Activated CD8-positive, alpha-beta memory T cell treated with anti-CD3 and anti-CD28 coated beads, Interleukin-2, amount 10 ng/mL, durations not matched to agents 7 days and 5 days (primary cell): ENCODE data around the gene PROSER1. TPM values are rescaled to one million over a fixed set of nuclear protein-coding genes. Genes with fewer than 3 reads are reported as not detected.
A peak's percentile ranks its signal among the peaks of the same experiment; 100 is the strongest.
"Not testable (repeated sequence)": the region's sequence is repeated elsewhere in the genome, so short reads cannot be mapped to it uniquely, and the experiment has no call there.

Experiments used
- ATAC-seq: fragments of 150-1000 bp; cut with Tn5 transposase; one replicate; pipeline ENCODE4 v1.10.0; 2021; ENCODE audit warnings: moderate library complexity
- CTCF ChIA-PET: fragments of 350-600 bp; sonication (Branson Sonifier 250); formaldehyde crosslinking; loops from one replicate; lab custom pipeline; 2021; ENCODE audit warnings: antibody characterized with exemption; lab: Charles Lee
- DNase-seq: peaks from one replicate; pipeline ENCODE4 v3.0.0-alpha.2; 2020
- H3K27ac Mint-ChIP-seq: one replicate; pipeline ENCODE4 v1.8.0; 2021; ENCODE audit warnings: mild to moderate bottlenecking, mixed read lengths
- H3K27me3 Mint-ChIP-seq: one replicate; pipeline ENCODE4 v1.8.0; 2021; ENCODE audit warnings: mixed read lengths
- H3K36me3 Mint-ChIP-seq: one replicate; pipeline ENCODE4 v1.8.0; 2021; ENCODE audit warnings: mild to moderate bottlenecking, mixed read lengths
- H3K4me1 Mint-ChIP-seq: one replicate; pipeline ENCODE4 v1.8.0; 2021; ENCODE audit warnings: mixed read lengths
- H3K4me3 Mint-ChIP-seq: one replicate; pipeline ENCODE4 v1.8.0; 2021; ENCODE audit warnings: mild to moderate bottlenecking, moderate library complexity, mixed read lengths
- H3K9me3 Mint-ChIP-seq: one replicate; pipeline ENCODE4 v1.8.0; 2022; ENCODE audit warnings: low read depth, mixed read lengths
- total RNA-seq, 2 experiments: library from RNA; stranded (reverse); gene quantifications; one replicate each; pipeline ENCODE4 v1.2.3, GENCODE V29; 2021

PROSER1 gene
- total RNA-seq, 2 experiments from 2014 or later, result 65.0 to 89.2 TPM

DNA sequence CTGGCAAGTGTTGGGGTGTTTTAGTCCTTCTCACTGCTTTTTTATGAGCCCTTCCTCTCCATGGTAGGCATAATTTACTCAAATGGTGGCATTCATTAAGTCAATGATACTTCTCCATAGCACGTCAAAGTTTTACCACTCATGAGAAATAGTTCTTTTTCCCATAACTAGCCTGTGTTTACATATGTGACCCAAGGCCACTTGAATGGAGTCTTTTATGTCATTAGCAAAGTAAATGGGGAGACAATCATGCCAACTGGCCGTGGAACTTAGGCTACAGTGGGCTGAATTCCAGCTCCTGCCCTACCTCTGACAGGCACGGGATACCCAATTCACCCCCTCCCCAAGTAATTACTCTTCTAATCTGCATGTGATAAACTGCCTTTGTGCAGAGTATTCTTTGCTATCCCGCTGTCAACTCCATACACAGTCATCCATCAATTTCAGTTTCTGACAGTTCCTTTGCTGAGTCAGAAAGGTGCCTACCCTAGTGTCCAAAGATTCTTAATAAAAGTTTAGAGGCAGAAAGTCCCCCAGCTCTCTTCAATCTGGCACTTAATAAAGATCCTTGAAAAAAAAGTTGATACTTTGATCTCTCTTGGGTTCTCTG lies 16.9 kb downstream of the PROSER1 start:
- no peaks in the 10 kb centered on the region for H3K27me3 Mint-ChIP-seq
- ATAC-seq (no peak), DNase-seq (no peak)
- CTCF ChIA-PET, result interaction anchor here (2.4 kb wide), 1 partner anchor 17 kb away, joined by 7 read pairs; the partner anchor contains the start of genes NHLRC3 and PROSER1
- no peak overlapping the region for H3K4me3 Mint-ChIP-seq
- peaks cover 21% of the 10 kb centered on the region for H3K4me1 Mint-ChIP-seq
- H3K36me3 Mint-ChIP-seq, result peaks cover 43% of the 10 kb centered on the region
- H3K27ac Mint-ChIP-seq, result no peak overlapping the region
- no peaks in the 10 kb centered on the region for H3K9me3 Mint-ChIP-seq

DNA sequence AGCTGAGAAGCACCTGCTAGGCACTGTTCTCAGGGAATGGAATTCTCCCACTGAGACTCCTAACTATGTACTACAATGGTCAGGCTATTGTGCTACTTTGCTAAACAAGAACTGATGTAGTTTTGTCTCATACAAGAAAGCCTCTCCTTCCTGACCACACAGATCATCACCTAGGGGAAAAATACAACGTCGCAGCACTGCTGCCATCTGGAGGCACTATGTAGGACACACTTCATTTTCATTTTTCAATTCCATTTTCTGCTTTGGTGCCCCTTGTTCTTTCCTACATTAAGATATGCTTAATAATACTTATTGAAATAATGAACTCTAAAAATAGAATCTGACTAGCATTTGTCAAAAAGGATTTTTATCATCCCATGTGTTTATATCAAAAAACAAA lies 21.1 kb downstream of the PROSER1 start:
- Mint-ChIP-seq H3K4me1 (peaks cover 21% of the 10 kb centered on the region), H3K27me3 (no peaks in the 10 kb centered on the region), H3K4me3 (no peak overlapping the region), H3K27ac (peak overlapping the region; percentile 72), H3K36me3 (peaks cover 56% of the 10 kb centered on the region), H3K9me3 (no peaks in the 10 kb centered on the region)
- ATAC-seq, result peak; percentile 75
- DNase-seq, result peak; percentile 60
- CTCF ChIA-PET, result interaction anchor here (0.6 to 1.6 kb wide), 4 partner anchors 13 to 82 kb away, joined by 3 to 4 read pairs (median 4); no protein-coding TSS in a partner anchor

DNA sequence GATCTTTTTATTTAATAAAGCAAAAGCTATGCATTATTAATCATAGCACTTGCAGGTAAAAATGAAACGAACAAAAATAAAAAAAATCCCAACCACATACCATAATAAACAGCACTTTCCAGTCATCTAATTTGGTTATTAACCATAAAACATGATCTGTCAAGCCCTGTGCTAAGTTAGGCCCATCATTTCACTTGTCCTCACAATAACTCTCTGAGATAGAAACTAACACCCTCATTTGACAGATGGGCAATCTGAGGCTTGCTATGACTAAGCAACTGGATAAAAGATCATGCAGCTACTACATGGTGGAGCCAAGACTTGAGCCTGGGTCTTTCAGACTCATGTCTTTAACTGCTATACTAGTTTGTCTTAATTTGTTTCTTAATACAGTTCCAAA lies 21.8 kb downstream of the PROSER1 start:
- peak; percentile 88 for ATAC-seq
- H3K27ac Mint-ChIP-seq, result peak overlapping the region; percentile 72
- no peaks in the 10 kb centered on the region for H3K27me3 Mint-ChIP-seq
- CTCF ChIA-PET, result interaction anchor here (0.8 to 1.6 kb wide), 4 partner anchors 14 to 35 kb away, joined by 3 to 4 read pairs (median 3); partner anchors contain the start of genes NHLRC3 and PROSER1
- H3K36me3 Mint-ChIP-seq, result peaks cover 56% of the 10 kb centered on the region
- no peak overlapping the region for H3K4me3 Mint-ChIP-seq
- peaks cover 21% of the 10 kb centered on the region for H3K4me1 Mint-ChIP-seq
- H3K9me3 Mint-ChIP-seq, result no peaks in the 10 kb centered on the region
- DNase-seq, result no peak

DNA sequence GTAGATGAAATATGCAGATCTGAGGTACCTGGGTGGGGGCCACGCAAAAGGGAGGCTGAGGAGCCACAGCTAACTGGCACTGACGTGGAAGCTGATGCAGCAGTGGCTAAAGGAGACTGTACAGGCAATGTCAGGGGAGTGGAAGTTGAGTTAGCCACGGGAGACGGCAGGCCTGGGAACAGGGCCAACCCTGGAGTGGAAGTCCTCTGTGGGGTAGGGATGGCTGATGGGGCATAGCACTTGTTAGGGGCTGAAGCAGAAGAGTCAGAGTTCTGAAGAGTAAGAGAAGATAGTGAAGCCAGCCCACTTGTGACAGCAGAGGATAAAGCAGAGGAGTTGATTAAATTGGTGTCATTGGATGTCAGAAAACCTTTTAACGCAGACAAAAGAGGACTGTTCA lies 24.4 kb downstream of the PROSER1 start:
- H3K9me3 Mint-ChIP-seq, result no peaks in the 10 kb centered on the region
- peaks cover 65% of the 10 kb centered on the region for H3K36me3 Mint-ChIP-seq
- no peak for DNase-seq
- no peak for ATAC-seq
- H3K4me1 Mint-ChIP-seq, result peaks cover 17% of the 10 kb centered on the region
- no peaks in the 10 kb centered on the region for H3K27me3 Mint-ChIP-seq
- H3K4me3 Mint-ChIP-seq, result no peak overlapping the region
- no peak overlapping the region for H3K27ac Mint-ChIP-seq
- CTCF ChIA-PET, result no interaction called here

DNA sequence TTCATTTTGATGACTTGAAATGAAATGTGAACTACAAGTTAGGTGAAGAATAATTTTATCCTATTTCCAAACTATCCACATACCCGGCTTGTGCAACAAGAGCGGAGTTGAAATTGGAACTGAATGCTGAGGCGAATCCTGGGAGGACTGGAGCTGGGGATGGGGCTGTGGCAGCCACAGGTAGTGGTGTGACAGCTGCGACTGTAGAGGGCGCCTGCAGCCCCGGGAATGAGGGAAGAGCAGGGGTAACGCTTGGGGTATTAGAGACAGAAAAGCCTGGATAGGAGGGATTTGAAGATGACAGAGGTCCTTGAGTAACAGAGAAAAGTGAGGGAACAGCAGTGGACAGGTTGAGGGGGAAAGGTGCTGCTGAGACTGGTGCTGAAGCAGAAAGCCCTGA lies 25.3 kb downstream of the PROSER1 start:
- no peak for DNase-seq
- H3K9me3 Mint-ChIP-seq, result no peaks in the 10 kb centered on the region
- peaks cover 67% of the 10 kb centered on the region for H3K36me3 Mint-ChIP-seq
- CTCF ChIA-PET, result no interaction called here
- no peak overlapping the region for H3K27ac Mint-ChIP-seq
- peaks cover 9% of the 10 kb centered on the region for H3K4me1 Mint-ChIP-seq
- no peaks in the 10 kb centered on the region for H3K27me3 Mint-ChIP-seq
- no peak overlapping the region for H3K4me3 Mint-ChIP-seq
- no peak for ATAC-seq

DNA sequence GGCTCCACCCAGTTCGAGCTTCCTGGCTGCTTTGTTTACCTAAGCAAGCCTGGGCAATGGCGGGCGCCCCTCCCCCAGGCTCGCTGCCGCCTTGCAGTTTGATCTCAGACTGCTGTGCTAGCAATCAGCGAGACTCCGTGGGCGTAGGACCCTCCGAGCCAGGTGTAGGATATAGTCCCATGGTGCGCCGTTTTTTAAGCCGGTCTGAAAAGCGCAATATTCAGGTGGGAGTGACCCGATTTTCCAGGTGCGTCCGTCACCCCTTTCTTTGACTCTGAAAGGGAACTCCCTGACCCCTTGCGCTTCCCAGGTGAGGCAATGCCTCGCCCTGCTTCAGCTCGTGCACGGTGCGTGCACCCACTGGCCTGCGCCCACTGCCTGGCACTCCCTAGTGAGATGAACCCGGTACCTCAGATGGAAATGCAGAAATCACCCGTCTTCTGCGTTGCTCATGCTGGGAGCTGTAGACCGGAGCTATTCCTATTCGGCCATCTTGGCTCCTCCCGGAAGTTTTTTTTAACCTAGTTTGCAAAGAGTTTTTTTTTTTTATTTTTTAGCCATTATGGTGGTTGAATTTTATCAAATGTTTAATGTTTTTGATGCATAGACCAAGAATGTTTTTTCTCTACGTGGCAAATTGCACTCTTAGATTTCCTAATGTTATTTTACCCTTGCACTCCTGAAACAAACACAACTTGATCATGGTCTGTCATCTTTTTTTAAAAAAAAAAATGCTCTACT lies 31.3 kb downstream of the PROSER1 start:
- DNase-seq, ATAC-seq, H3K27ac Mint-ChIP-seq, H3K4me3 Mint-ChIP-seq, H3K9me3 Mint-ChIP-seq, H3K4me1 Mint-ChIP-seq, H3K27me3 Mint-ChIP-seq, CTCF ChIA-PET: not testable (repeated sequence)
- H3K36me3 Mint-ChIP-seq, result peaks cover 31% of the 10 kb centered on the region

DNA sequence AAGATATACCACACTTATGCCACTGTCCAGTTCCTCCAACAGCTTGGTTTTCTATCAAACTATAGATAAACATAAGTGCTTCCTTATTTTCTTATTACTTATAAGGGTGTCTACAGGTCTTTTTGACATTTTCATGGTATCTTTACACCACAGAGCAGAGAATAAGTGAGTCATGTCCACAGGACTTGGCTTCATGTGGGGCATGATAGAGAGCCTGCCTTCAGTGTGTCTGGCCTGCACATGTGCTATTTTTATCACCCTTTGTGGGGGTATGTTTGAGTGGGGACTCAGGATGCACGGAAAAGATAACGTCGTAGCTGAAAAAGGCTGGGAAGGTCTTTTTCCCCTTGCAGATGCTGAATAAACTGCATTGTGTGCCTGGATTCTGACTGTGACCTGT lies 39.1 kb downstream of the PROSER1 start:
- H3K9me3 Mint-ChIP-seq, result no peaks in the 10 kb centered on the region
- no peak overlapping the region for H3K4me3 Mint-ChIP-seq
- no peaks in the 10 kb centered on the region for H3K36me3 Mint-ChIP-seq
- no peaks in the 10 kb centered on the region for H3K27me3 Mint-ChIP-seq
- H3K4me1 Mint-ChIP-seq, result no peaks in the 10 kb centered on the region
- no peak for ATAC-seq
- DNase-seq, result no peak
- no peak overlapping the region for H3K27ac Mint-ChIP-seq
- CTCF ChIA-PET, result no interaction called here

DNA sequence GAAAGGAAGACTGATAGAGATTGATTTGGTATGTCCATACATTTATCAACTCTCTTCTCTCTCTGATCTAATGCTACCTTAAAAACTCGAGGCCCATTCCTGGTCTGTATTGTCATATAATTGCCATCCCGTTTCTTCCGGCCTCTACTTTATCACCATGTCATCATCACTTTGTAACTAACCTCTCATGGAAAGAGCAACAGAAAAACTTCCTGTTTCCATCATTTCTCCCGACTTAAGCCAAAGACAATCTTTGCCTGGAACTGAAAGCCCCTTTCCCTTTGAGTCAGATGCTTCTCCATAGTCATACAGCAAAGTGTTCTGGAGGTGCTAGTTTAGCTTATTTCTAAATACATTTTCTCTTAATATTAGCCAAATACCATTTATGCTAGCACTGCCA lies 44.5 kb downstream of the PROSER1 start:
- Mint-ChIP-seq H3K4me1 (no peaks in the 10 kb centered on the region), H3K27ac (no peak overlapping the region), H3K27me3 (peaks cover 3% of the 10 kb centered on the region), H3K9me3 (no peaks in the 10 kb centered on the region), H3K36me3 (no peaks in the 10 kb centered on the region), H3K4me3 (no peak overlapping the region)
- DNase-seq, result no peak
- ATAC-seq, result no peak
- CTCF ChIA-PET, result interaction anchor here (1.8 kb wide), 1 partner anchor 24 kb away, joined by 4 read pairs; no protein-coding TSS in a partner anchor

DNA sequence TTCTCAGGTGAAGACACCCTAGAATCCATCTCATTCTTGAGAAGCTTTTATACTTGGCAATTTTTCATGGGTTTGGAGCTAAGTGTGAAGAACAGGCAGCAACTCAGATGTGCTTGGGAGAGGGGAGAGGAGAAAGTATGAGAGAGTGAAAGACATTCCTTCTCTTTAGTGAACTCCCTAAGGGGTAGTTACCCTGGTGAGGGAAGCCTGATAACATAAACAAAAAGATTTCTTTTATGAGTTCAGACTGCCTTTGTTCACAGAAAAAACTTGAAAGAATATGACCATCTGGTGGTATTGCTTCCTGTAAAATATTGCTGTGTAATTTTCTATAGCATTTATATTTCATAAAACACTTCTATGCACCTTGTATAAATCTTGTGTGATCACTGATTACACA lies 47.2 kb downstream of the PROSER1 start, which contains the start of gene STOML3:
STOML3 (minus strand) TSS at position 139 of the 400 bp plus-strand sequence; CDS start at position 29, 110 bp downstream.
- no peak within 1 kb of the TSS for H3K4me3 Mint-ChIP-seq
- DNase-seq (no peak), ATAC-seq (no peak)
- CTCF ChIA-PET, result no interaction called here
- no peak within 1 kb of the TSS for H3K27ac Mint-ChIP-seq
- no peaks in the 10 kb centered on the region for H3K36me3 Mint-ChIP-seq
- H3K27me3 Mint-ChIP-seq, result peaks cover 3% of the 10 kb centered on the region
- H3K9me3 Mint-ChIP-seq, result no peaks in the 10 kb centered on the region
- no peaks in the 10 kb centered on the region for H3K4me1 Mint-ChIP-seq

DNA sequence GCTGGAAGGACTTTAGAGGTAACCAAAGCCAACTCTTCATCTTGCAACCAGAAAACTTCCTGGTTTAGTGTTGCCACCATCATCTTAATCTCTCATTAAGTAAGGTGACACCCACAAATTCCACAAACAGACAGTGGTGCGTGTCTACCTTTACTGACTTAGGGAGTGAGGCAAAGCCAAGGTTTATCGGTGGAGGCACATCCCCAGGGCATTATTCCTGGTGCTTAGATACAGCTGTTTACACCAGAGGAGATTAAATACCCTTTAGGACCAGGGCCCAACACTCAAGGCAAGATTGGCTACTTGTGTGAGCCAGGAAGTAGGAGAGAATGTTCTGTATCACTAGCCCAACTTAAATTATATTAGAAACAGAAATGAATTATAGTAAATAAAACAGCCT lies 56.8 kb downstream of the PROSER1 start:
- Mint-ChIP-seq H3K4me3 (no peak overlapping the region), H3K27me3 (peaks cover 13% of the 10 kb centered on the region), H3K4me1 (no peaks in the 10 kb centered on the region), H3K36me3 (no peaks in the 10 kb centered on the region), H3K9me3 (no peaks in the 10 kb centered on the region), H3K27ac (no peak overlapping the region)
- ATAC-seq, result no peak
- CTCF ChIA-PET, result no interaction called here
- no peak for DNase-seq

DNA sequence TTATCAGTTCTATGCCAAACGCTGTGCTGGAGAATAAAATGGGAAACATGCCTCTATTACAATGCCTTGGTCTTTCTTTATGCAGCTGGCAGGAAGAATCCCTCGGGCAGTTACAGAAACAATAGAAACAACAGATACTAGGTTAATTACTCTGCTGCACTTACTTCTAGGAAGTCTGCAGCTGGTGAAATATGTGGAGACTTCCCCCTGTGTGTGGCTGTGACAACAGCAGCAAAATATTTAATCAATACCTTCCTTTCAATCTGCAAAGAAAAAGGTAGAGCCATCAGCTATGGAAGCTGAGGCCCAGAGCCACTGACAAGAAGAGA lies 57.2 kb downstream of the PROSER1 start:
- CTCF ChIA-PET, result no interaction called here
- DNase-seq (no peak), ATAC-seq (no peak)
- H3K4me3 Mint-ChIP-seq, result no peak overlapping the region
- no peaks in the 10 kb centered on the region for H3K36me3 Mint-ChIP-seq
- no peaks in the 10 kb centered on the region for H3K4me1 Mint-ChIP-seq
- no peaks in the 10 kb centered on the region for H3K9me3 Mint-ChIP-seq
- no peak overlapping the region for H3K27ac Mint-ChIP-seq
- H3K27me3 Mint-ChIP-seq, result peaks cover 13% of the 10 kb centered on the region

DNA sequence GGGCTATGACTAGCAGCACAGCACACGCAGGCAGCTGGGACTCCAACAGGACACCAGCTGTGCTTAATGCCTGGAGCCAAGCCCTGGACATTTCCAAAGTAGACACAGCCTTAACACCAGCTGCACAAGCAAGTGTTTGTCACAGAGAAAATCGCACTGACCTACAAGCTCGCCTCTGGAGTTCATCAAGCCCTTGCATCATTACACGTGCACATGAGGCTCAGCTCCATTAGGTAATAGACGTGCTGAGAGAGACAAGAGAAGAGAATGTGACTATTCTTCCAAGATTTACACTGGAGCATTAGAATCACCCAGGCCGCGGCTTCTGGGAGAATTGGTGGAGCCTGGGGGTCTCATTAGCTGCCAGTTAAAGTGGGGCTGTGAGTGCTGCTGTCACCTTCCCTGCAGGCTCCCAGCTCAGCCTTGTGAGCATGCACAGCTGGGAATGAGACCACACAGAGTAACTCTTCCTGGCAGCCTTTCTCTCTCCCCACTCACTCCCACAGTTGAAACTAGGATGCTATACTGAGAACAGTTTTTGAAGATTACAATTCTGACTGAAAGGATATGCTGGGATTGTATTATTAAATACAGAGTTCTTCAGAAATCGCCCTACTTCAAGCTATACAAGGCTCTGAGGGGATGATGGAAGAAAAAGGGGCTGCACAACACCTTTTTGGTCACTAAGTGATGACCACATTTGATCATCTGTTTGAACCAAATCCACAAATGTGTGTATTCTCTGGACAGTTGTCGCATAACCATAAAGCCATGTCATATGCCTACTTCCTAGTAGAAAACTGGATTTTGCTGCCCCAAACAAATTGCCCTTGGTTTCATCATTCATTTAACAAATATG lies 57.8 kb downstream of the PROSER1 start:
- Mint-ChIP-seq H3K4me3 (no peak overlapping the region), H3K9me3 (no peaks in the 10 kb centered on the region), H3K36me3 (no peaks in the 10 kb centered on the region), H3K27me3 (peaks cover 13% of the 10 kb centered on the region), H3K4me1 (no peaks in the 10 kb centered on the region), H3K27ac (no peak overlapping the region)
- CTCF ChIA-PET, result no interaction called here
- DNase-seq (no peak), ATAC-seq (no peak)

DNA sequence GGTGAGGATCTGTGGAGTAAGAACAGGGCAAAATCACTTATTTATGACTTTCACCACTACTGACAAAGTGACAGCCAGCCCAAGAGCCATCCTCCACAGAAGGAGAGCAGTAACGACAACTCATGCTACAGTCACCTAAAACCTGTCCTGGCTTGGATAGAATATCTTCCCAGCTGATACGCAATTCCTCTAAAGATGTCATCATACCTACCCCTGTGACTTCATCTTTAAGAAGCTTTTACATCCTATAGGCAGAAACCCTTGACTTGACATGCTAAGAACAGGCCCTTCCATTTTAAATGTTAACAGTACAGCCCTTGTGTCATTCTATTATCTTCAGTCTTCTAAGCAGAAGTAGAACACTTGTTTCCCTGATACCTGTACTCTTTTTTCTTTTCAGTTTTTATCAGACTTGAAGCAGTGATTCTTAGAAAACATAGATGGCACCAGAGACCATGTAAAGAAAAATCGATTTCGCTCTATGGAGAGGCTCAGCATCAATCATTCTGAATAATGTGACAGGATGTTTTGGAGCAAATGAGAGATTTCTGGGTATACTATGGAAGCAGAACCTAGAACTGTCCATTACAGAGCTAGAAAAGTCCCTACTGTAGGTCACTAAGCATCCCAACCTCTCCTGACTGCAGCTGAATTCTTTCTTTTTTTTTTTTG lies 67.4 kb downstream of the PROSER1 start:
- Mint-ChIP-seq H3K27ac (no peak overlapping the region), H3K36me3 (no peaks in the 10 kb centered on the region), H3K27me3 (no peaks in the 10 kb centered on the region), H3K4me3 (no peak overlapping the region), H3K4me1 (no peaks in the 10 kb centered on the region), H3K9me3 (no peaks in the 10 kb centered on the region)
- DNase-seq (no peak), ATAC-seq (no peak)
- CTCF ChIA-PET, result no interaction called here
